Right cardiac atrium (tissue), 5 donors: ENCODE measurements around the gene LRRC8D. TPM values are rescaled to one million over a fixed set of nuclear protein-coding genes. Genes with fewer than 3 reads are reported as not detected.

Experiments
- ATAC-seq, 2 donors: fragments of 200-7000 bp; cut with Tn5 transposase; one replicate each; pipeline versions ENCODE4 v1.8.0 to v1.9.1; 2020; ENCODE audit warnings: moderate library complexity in 2 of 2, mild to moderate bottlenecking in 1 of 2
- DNase-seq, 3 donors: peaks; one replicate each; pipeline ENCODE4 v3.0.0-alpha.2; 2020
- H3K27ac ChIP-seq: one replicate; pipeline ENCODE4 v1.5.1; 2013; ENCODE audit warnings: mild to moderate bottlenecking, low read length, control low read depth, moderate library complexity
- H3K27me3 ChIP-seq: one replicate; pipeline ENCODE4 v1.6.1; 2013; ENCODE audit not compliant: control insufficient read depth, insufficient read depth
- H3K4me1 ChIP-seq: one replicate; pipeline ENCODE4 v1.6.1; 2013; ENCODE audit warnings: low read length; ENCODE audit not compliant: control insufficient read depth, insufficient read depth
- H3K4me3 ChIP-seq: one replicate; pipeline ENCODE4 v1.5.1; 2013; ENCODE audit warnings: low read length, control low read depth
- H3K9me3 ChIP-seq: one replicate; pipeline ENCODE4 v1.6.1; 2013; ENCODE audit warnings: low read length; ENCODE audit not compliant: control insufficient read depth
- WGBS: extraction: QIAGEN DNeasy Blood & Tissue Kit; methylation state at CpG from one replicate; pipeline ENCODE4 v1.1.7; 2013; 5-methylcytosine and 5-hydroxymethylcytosine counted together
- intact Hi-C, 4 donors: fragments of 100-400 bp; cut with DNase I; formaldehyde crosslinking; loops; one replicate each; pipeline versions ENCODE4 v1.11.0 to v1.14.0; 2022 to 2023
- polyA plus RNA-seq: library from polyadenylated mRNA; stranded (reverse); fragments of 200-250 nt; gene quantifications from one replicate; pipeline ENCODE4 v1.2.3, GENCODE V29; 2013
- total RNA-seq, 4 donors: library from RNA; stranded (reverse); fragmentation: NEBNext Ultra II Directional; extraction: Animal tissue kit (Norgen Biotek cat#: 25700); gene quantifications; one replicate each; pipeline ENCODE4 v1.2.1, GENCODE V29; 2021
- donor health status: healthy with polysubstance abuse.
- donor health status: DM: no; HTN: yes; CAD: no.
- donor health status: DM: no; HTN: no; CAD: no.
- donor health status: DM: no; HTN: yes; CAD: no; lungs with severe emphysema.
- donor health status: DM: yes; HTN: yes; CAD: no.

The LRRC8D gene
- total and polyA plus RNA-seq, 5 donors, result 3.6 to 8.2 (median 7.0) TPM

DNA sequence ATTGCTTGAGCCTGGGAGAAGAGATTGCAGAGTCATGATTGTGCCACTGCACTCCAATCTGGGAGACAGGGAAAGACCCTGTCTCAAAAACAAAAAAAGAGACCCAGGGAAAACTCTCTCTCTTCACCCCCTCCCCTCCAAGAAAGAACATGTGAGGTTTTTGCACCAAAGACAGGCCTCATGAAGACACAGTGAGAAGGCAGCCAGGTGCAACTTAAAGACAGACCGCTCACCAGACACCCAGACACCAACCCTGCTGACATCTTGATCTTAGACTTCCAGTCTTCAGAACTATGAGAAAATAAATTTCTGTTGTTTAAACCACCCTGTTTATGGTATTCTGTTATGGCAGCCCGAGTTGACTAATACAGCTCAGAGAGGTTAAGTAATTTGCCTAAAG lies 13.3 kb upstream of the LRRC8D start:
- 87% methylated on average over 2 of the region's 2 CpGs for WGBS
- no peak overlapping the region for H3K4me3 ChIP-seq
- no peak for ATAC-seq
- H3K27me3 ChIP-seq, result no peaks in the 10 kb centered on the region
- H3K4me1 ChIP-seq, result no peaks in the 10 kb centered on the region
- intact Hi-C loops, result loop anchor here in 2 of 4 donors (2.0 to 5.0 kb wide), 2 partner anchors 179 to 180 kb away; no protein-coding TSS in a partner anchor
- no peak overlapping the region for H3K27ac ChIP-seq
- DNase-seq, result no peak
- H3K9me3 ChIP-seq, result no peaks in the 10 kb centered on the region

DNA sequence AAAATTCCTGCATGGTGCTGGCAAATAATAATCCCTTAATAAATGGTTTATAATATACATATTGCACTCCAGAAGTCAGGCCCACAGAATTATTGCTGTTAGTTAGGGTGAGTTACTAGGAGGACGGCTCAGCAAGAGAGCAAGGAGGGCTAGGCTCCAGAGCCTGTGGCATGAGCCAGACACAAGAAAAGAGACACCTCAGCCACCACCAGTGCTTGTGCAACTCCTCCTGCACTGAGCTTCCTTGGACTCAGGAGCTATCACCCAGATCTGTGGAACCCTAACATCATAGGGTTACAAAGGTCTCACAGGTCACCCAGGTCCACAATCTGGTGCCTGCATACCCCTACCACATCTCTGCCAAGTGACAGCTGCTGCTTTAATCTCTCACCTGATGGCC lies 12.8 kb upstream of the LRRC8D start:
- intact Hi-C loops, result loop anchor here in 2 of 4 donors (2.0 to 5.0 kb wide), 2 partner anchors 179 kb away; no protein-coding TSS in a partner anchor
- DNase-seq (no peak), ATAC-seq (no peak)
- Histone ChIP-seq H3K27ac (no peak overlapping the region), H3K27me3 (no peaks in the 10 kb centered on the region), H3K4me3 (no peak overlapping the region), H3K9me3 (no peaks in the 10 kb centered on the region), H3K4me1 (no peaks in the 10 kb centered on the region)
- WGBS, result 95% methylated on average over 1 of the region's 1 CpG

DNA sequence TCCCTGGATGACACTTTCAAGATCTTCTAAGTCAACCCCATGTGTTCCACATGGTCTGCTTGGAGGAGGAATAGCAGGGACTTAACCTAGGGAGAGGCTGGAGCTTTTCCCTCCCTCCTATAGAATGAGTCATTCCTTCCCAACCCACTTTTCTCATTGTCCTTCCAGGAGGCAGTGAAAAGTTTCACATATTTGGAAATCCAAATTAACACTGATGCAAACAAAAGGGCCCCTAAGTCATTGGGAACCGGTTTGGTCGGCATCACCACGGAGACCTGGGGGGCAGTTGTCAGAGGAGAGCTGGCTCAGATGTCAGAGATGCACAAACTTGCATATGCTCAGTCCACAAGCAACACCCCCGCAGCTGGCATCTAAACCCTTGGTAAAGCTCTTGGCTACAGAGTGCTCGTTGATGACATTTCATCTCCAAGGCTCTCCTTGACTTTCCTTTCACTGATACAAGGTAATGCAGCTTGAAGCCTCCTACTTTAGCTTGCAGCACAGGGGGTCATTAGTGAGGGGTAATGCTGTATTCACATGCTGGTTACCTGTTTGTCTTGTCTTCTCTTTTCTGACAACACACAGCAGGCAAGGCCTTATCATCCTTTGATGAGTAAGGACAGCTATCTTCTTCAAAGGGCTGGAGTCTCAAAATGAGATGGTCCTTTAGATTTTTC lies 12.3 kb upstream of the LRRC8D start:
- ATAC-seq, result no peak
- no peak for DNase-seq
- Histone ChIP-seq H3K27me3 (no peaks in the 10 kb centered on the region), H3K4me3 (no peak overlapping the region), H3K4me1 (no peaks in the 10 kb centered on the region), H3K9me3 (no peaks in the 10 kb centered on the region), H3K27ac (no peak overlapping the region)
- WGBS, result 53% methylated on average over 5 of the region's 5 CpGs
- intact Hi-C loops, result loop anchor here in 1 of 4 donors (5.0 kb wide), 1 partner anchor 179 kb away; no protein-coding TSS in a partner anchor

DNA sequence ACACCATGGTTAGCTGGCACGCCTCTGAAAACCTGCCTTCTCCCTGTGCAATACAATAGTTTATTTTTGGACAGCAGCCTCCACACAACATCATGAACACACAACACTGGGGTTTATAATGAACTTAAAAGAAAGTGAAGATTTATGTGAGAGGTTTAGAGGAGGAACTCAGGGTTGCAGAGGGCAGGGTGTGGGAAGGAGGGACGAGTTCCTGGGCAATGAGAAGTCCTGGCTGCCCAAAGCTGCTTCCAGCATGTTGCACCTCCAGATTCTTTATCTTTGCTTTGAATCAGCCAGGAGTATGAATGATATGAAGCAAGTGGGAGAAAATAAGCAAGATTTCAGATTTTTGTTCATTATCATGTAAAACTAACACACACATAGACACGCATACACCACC lies 11.3 kb upstream of the LRRC8D start:
- Histone ChIP-seq H3K9me3 (no peaks in the 10 kb centered on the region), H3K4me1 (no peaks in the 10 kb centered on the region), H3K27me3 (no peaks in the 10 kb centered on the region), H3K4me3 (no peak overlapping the region), H3K27ac (no peak overlapping the region)
- no peak for DNase-seq
- intact Hi-C loops, result loop anchor here in 1 of 4 donors (5.0 kb wide), 1 partner anchor 178 kb away; no protein-coding TSS in a partner anchor
- ATAC-seq, result no peak
- WGBS, result 90% methylated on average over 3 of the region's 3 CpGs

DNA sequence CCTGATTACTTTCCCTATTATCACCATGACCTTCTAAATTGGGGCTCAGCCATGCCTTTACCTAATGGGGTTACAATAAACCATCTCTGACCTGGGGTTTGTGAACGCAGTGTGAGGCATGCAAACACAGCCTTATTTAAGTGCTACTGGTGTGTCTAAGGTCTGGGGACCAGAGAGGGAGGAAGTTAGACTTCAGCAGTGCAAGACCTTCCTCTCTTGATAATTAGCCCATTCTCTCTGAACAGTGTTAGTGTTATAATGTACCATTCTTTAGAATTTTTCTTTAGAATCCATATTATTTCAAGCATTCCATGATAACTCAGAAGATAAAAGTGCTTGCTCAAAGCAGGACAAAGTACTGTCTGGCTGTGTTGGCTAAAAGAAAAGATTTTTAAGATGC lies 10.5 kb upstream of the LRRC8D start:
- H3K4me1 ChIP-seq, result no peaks in the 10 kb centered on the region
- WGBS, result 67% methylated on average over 1 of the region's 1 CpG
- DNase-seq (no peak), ATAC-seq (no peak)
- H3K27ac ChIP-seq, result no peak overlapping the region
- no peak overlapping the region for H3K4me3 ChIP-seq
- intact Hi-C loops, result no loop called here
- no peaks in the 10 kb centered on the region for H3K9me3 ChIP-seq
- no peaks in the 10 kb centered on the region for H3K27me3 ChIP-seq

DNA sequence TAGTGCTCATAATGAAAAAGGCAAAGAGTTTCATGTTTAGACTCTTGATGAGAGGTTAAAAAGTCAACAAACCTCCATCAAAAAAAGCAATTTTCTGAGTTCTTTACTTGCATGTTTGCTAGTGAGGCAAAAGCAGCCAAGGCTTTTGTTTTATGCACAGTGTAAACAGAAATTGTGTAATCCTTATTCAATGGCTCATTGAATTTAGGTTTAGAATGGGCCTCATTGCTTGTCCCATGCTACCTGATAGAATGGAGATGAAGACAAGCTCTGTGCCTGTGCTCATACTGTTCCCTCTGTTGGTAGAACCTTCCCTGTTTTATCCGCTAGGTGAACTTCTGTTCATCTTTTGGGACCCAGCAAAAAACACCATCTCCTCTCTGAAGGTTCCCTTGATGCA lies 10.0 kb upstream of the LRRC8D start:
- no peaks in the 10 kb centered on the region for H3K27me3 ChIP-seq
- H3K4me1 ChIP-seq, result no peaks in the 10 kb centered on the region
- H3K27ac ChIP-seq, result no peak overlapping the region
- no peaks in the 10 kb centered on the region for H3K9me3 ChIP-seq
- intact Hi-C loops, result no loop called here
- ATAC-seq, result no peak
- no peak overlapping the region for H3K4me3 ChIP-seq
- WGBS, result 97% methylated on average over 1 of the region's 1 CpG
- no peak for DNase-seq

DNA sequence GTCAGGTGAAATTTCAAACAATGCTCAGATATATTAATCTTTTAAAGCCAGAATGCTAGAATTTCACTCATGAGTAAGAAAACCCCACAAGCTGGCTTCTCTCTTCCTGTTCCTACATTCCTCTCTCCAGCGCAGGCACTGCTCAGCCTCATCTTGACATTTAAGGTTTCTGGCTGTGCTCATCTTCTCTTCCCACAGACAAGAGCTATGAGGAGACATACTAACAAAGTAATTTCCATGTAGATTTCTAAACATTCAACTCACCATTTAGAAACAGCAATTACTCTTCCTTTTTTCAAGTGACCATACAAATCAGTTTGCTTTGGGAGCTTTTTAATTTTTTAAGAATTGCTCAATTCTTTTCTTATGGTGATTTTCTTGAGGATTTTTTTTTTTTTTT lies 7.8 kb upstream of the LRRC8D start:
- Histone ChIP-seq H3K4me1 (no peaks in the 10 kb centered on the region), H3K27ac (no peak overlapping the region), H3K27me3 (no peaks in the 10 kb centered on the region), H3K4me3 (no peak overlapping the region), H3K9me3 (no peaks in the 10 kb centered on the region)
- ATAC-seq, result no peak
- 62% methylated on average over 1 of the region's 1 CpG for WGBS
- intact Hi-C loops, result no loop called here
- no peak for DNase-seq

DNA sequence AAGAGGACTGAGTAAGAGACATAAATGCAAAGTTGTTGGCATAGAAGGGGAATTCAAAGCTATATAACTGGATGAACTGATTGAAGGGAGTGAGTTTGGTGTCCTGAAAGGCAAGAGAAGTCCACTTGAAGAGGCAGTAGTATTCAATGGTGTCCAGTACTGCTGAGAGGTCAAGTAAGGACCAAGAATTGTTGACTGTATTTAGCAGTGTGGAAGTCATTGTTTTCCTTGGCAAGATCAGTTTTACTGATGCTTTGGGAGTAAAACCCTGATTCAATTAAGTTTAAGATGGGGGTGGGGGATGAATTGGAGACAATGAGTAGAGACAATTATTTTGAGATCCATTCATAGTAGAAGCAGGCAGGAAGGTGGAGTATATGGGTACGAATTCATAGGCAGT lies 5.8 kb upstream of the LRRC8D start:
- H3K9me3 ChIP-seq, result no peaks in the 10 kb centered on the region
- intact Hi-C loops, result no loop called here
- no peak overlapping the region for H3K27ac ChIP-seq
- H3K4me1 ChIP-seq, result no peaks in the 10 kb centered on the region
- no peak for DNase-seq
- 77% methylated on average over 1 of the region's 1 CpG for WGBS
- H3K4me3 ChIP-seq, result no peak overlapping the region
- no peaks in the 10 kb centered on the region for H3K27me3 ChIP-seq
- ATAC-seq, result no peak

DNA sequence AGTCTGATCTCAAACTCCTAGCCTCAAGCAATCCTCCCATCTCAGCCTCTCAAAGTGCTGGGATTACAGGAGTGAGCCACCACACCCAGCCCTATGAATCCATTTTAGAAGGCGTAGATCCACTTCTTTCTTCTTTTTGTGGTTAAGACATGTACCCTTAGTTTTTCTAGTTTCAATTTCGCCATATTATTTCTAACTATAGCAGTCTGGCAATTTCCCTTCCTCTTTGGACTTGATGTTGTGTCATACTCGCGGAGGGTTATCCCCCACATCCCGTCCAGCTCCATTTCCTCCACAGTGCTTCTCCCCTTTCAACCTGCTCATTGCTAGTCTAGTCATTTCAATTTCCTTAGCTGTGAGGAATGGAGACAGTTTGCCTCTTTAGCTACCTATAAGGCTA lies 5.2 kb upstream of the LRRC8D start:
- intact Hi-C loops, result no loop called here
- 78% methylated on average over 5 of the region's 5 CpGs for WGBS
- Histone ChIP-seq H3K4me3 (no peak overlapping the region), H3K4me1 (no peaks in the 10 kb centered on the region), H3K27ac (no peak overlapping the region), H3K9me3 (no peaks in the 10 kb centered on the region), H3K27me3 (no peaks in the 10 kb centered on the region)
- DNase-seq, result peak in 1 of 3 donors; percentile 56
- ATAC-seq, result peak in 1 of 2 donors; percentile 51

DNA sequence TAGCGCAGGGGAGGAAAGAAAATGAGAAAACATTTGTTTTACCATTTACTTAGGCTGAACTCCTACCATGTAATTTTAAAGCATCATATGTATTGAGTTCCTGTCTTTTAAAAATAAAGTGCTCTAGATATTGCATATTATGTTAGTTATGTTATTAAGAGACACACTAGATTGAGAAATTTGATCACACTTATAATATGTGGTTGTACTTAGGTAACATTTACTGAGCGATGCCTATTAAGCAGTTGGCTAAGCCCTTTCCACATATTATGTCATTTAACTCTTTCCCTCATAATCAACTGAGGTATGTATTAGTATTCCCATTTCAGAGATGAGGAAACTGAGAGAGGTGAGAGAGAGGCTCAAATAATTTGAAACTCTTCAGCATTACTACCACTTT lies 4.5 kb upstream of the LRRC8D start:
- intact Hi-C loops, result no loop called here
- no peaks in the 10 kb centered on the region for H3K9me3 ChIP-seq
- no peak overlapping the region for H3K4me3 ChIP-seq
- ATAC-seq (no peak), DNase-seq (no peak)
- no peaks in the 10 kb centered on the region for H3K4me1 ChIP-seq
- no peaks in the 10 kb centered on the region for H3K27me3 ChIP-seq
- 91% methylated on average over 2 of the region's 2 CpGs for WGBS
- no peak overlapping the region for H3K27ac ChIP-seq

DNA sequence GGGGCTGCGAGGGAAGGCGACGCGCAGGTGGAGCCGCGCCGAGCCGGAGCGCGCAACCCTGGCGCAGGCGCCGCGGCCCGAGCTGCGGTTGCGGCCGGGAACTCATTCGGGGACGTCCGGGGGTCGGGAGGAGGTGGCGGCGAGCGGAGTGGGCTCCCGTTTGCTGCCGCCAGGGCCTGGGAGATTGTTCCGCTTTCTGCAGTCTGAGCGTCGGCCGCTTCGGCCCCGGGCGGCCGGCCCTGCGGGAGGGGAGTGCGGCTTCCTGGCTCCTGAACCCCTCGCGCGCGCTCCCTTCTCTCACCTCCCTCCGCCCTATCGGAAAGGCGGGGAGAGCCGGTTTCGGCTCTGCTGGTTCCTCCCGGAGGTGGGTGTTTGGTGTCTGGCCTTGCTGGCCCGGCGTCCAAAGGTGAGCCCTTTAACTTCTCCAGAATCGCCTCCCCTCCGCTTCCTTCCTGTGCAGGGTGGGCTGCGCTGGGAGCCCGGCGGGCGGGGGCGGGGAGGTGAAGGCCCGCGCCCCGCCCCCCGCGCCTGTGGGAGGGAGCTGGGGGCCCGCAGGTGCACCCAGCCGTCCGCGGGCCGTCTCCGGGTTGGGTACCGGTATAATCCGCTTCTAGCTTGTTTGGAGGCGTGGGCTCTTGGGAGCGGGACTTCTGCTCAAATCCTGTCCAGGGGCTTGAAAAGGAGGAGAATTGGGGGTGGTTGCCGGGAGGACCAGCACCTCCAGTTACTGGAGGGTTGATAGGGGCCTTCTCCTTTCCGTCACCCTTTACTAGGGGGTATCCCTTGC lies 683 bp downstream of the LRRC8D start:
- no peaks in the 10 kb centered on the region for H3K27me3 ChIP-seq
- WGBS, result under 1% methylated on average over 73 of the region's 73 CpGs
- H3K4me3 ChIP-seq, result peak overlapping the region; percentile 86
- intact Hi-C loops, result no loop called here
- peaks cover 7% of the 10 kb centered on the region for H3K4me1 ChIP-seq
- peak; percentile 44 to 52 for ATAC-seq
- peak overlapping the region; percentile 40 for H3K27ac ChIP-seq
- DNase-seq, result peak; percentile 42 to 77 (median 73)
- H3K9me3 ChIP-seq, result no peaks in the 10 kb centered on the region
